Lower leg skin (tissue), 4 donors: ENCODE results near the gene SLC43A2. TPM values are rescaled to one million over a fixed set of nuclear protein-coding genes. Genes with fewer than 3 reads are reported as not detected.
"Not testable (repeated sequence)": the region's sequence is repeated elsewhere in the genome, so short reads cannot be mapped to it uniquely, and the experiment has no call there.

ENCODE experiments used
- DNase-seq, 2 donors: peaks; one replicate each; pipeline ENCODE4 v3.0.0-alpha.2; 2019; ENCODE audit warnings: low spot score in 2 of 2
- H3K4me3 ChIP-seq: fragments of 200-600 bp; sonication (generic); 2 replicates; pipeline ENCODE4 v1.5.1; 2017; ENCODE audit warnings: mild to moderate bottlenecking, low read depth; ENCODE audit not compliant: poor library complexity, severe bottlenecking
- POLR2A ChIP-seq, 2 donors: fragments of 450-650 bp; IDR thresholded peaks; one replicate each; pipeline ENCODE4 v1.6.1; 2016 to 2017; ENCODE audit warnings: antibody characterized with exemption in 2 of 2, mild to moderate bottlenecking in 1 of 2, moderate library complexity in 1 of 2
- WGBS, 2 donors: methylation state at CpG; one replicate each; pipeline ENCODE4 v1.1.5; 2018; 5-methylcytosine and 5-hydroxymethylcytosine counted together
- intact Hi-C: fragments of 100-400 bp; cut with DNase I; formaldehyde crosslinking; loops from one replicate; pipeline ENCODE4 v1.15.0; 2023; ENCODE audit warnings: low total_unique reads
- total RNA-seq, 4 donors: library from RNA; depleted of rRNA; stranded (reverse); fragments of >200 nt; gene quantifications; one replicate each; pipeline ENCODE4 v1.1.0, GENCODE V29; 2016
- TF ChIP-seq, protein P1 (sequence below), 3 donors: fragments of 450-650 bp; IDR thresholded peaks; one replicate each; pipeline ENCODE4 v1.5.1; 2016; ENCODE audit warnings: antibody characterized with exemption in 3 of 3, mild to moderate bottlenecking in 3 of 3, moderate library complexity in 2 of 3

The SLC43A2 gene
- total RNA-seq: 10 to 100 TPM in 2 of 4 donors, 1 to 10 TPM in 2; 5.6 to 14.5 (median 9.6) TPM

DNA sequence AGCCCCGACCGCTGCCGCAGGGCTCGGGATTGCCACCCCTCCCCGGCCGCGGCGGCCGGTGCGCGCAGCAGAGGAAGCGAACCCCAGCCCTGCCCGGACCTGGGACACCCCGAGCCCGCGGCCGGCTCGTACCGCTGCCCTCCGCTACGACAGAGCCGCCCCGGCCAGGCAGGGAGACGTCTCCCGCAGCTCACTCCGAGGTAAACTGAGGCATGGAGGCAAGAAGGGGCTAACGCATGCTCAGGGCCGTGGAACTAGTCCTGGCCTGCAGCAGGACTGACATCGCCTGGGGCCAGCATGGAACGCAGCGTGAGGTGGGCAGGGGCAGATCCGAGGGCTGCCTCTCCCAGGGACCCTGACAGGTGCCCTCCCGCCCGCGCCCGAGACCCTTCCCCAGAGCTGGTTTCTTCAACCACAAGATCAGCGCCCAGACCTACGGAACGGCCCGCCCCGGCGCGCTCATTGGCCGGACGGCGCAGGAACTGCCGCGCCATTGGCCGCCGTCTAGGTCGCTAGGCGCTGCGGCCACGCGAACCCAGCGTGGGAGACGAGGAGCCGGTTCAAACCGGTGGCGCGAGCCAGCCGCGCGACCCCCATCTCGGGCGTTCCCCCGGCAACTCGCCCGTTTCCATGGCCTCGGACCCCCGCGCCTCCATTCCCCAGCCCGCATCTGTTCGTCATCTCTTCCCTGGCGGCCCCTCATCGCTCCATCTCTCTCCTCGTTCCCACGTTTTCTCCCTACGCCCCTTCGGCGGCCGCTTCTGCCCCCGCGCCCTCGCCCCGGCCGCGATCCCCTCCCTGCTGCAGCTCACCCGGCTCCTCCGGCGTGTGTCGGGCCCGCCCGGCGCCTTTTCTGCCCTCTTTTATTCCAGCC lies at the start of gene SLC43A2:
Gene SLC43A2, minus strand, starts transcription at position 853 of the 874 bp plus-strand sequence. CDS start 960 bp downstream, outside the sequence.
- peak within 1 kb of the TSS; percentile 57 for H3K4me3 ChIP-seq
- 1% methylated on average over 50 to 81 of the region's 95 CpGs for WGBS, 2 donors
- TF ChIP-seq, protein P1, sequence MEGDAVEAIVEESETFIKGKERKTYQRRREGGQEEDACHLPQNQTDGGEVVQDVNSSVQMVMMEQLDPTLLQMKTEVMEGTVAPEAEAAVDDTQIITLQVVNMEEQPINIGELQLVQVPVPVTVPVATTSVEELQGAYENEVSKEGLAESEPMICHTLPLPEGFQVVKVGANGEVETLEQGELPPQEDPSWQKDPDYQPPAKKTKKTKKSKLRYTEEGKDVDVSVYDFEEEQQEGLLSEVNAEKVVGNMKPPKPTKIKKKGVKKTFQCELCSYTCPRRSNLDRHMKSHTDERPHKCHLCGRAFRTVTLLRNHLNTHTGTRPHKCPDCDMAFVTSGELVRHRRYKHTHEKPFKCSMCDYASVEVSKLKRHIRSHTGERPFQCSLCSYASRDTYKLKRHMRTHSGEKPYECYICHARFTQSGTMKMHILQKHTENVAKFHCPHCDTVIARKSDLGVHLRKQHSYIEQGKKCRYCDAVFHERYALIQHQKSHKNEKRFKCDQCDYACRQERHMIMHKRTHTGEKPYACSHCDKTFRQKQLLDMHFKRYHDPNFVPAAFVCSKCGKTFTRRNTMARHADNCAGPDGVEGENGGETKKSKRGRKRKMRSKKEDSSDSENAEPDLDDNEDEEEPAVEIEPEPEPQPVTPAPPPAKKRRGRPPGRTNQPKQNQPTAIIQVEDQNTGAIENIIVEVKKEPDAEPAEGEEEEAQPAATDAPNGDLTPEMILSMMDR (IDR thresholded peaks at IDR 0.05): no peak
- TF ChIP-seq POLR2A (IDR thresholded peaks at IDR 0.05): no peak
- intact Hi-C loops: loop anchor here (10.0 kb wide), 1 partner anchor 263 kb away; no protein-coding TSS in a partner anchor
- peak; percentile 69 to 97 for DNase-seq

DNA sequence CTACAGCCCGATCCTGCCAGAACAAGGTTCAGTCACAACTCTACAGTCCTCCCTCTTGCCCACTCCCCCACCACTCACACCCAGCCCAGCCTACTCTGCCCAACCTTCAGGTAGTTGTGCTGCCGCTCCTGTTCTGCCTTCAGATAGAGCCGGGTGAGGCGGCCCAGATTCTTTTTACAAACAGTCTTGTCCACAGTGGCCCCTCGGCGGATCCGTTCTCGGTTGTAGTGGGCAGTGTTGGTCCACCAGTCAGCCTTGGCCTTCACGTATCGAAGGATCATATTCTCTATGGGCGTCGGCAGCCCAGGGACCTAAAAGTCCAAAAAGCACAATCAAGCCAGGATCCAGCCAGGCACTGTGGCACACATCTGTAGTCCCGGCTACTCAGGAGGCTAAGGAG lies 47.8 kb upstream of the SLC43A2 start:
- no peak overlapping the region for H3K4me3 ChIP-seq
- intact Hi-C loops: no loop called here
- WGBS, 2 donors: 93% methylated on average over 13 of the region's 13 CpGs
- DNase-seq: no peak
- TF ChIP-seq POLR2A (IDR thresholded peaks at IDR 0.05): no peak
- TF ChIP-seq, protein P1 (IDR thresholded peaks at IDR 0.05): no peak

DNA sequence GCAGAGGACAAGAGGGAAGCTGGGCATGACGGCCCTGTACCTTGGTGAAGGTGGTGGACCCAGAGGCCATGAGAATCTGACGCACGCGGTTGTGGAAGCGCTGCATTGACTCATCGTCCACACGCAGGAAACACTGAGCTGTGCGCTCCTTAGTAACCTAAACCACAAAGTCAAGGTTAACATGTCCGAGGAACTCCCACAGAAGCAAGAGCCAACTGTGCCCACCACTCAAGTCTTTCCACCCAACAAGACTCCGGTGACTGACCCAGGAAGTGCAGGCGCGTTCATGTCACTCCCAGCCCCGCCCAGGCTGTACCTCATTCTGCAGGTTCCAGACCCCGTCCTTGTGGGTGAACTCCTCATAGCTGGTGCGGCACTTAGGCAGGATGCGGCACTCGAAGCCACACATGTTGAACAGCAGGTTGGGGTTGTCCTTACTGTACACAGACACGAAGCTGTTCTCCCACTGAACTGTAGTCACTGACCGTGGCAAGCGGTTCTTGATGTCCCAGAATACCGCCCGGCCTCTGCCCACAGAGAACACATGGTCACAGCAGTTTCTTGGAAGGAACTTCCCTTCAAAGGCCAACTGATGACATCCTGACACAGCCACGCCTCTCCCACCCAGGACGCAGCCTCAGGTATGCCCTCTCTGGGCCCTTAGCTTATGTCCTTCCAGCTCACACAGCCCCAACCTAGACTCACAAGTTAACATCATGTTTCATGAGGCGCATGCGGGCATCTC lies 44.6 kb upstream of the SLC43A2 start:
- no peak for DNase-seq
- TF ChIP-seq POLR2A (IDR thresholded peaks at IDR 0.05): no peak
- intact Hi-C loops: no loop called here
- WGBS, 2 donors: 82 to 86% methylated on average over 26 of the region's 26 CpGs
- no peak overlapping the region for H3K4me3 ChIP-seq

DNA sequence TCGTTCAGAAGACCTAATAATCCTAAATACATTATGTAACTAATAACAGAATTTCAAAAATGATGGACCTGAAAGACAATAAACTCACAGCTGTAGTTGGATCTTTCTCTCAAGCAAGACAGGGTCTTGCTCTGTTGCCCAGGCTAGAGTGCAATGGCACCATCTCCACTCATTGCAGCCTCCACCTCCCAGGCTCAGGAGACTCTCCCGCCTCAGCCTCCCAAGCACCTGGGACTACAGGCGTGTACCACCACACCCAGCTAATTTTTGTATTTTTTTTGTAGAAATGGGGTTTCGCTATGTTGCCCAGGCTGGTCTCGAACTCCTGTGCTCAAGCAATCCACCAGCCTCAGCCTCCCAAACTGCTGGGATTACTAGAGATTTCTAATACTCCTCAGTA lies 35.3 kb upstream of the SLC43A2 start:
- H3K4me3 ChIP-seq, DNase-seq, intact Hi-C loops: not testable (repeated sequence)
- 93 to 95% methylated on average over 5 of the region's 5 CpGs for WGBS, 2 donors

- DNase-seq: no peak
- intact Hi-C loops: no loop called here
- 91 to 94% methylated on average over 12 of the region's 12 CpGs for WGBS, 2 donors
- no peak for TF ChIP-seq POLR2A (IDR thresholded peaks at IDR 0.05)
- TF ChIP-seq, protein P1 (IDR thresholded peaks at IDR 0.05): no peak
- no peak overlapping the region for H3K4me3 ChIP-seq
Measured at GRCh38 chr17:1661045-1661444, 32.4 kb upstream of the SLC43A2 start.

GRCh38 chr17:1658100-1658499 lies 29.5 kb upstream of the SLC43A2 start:
- TF ChIP-seq, protein P1 (IDR thresholded peaks at IDR 0.05): no peak
- no peak for TF ChIP-seq POLR2A (IDR thresholded peaks at IDR 0.05)
- intact Hi-C loops: no loop called here
- H3K4me3 ChIP-seq: no peak overlapping the region
- no peak for DNase-seq
- WGBS, 2 donors: 93 to 95% methylated on average over 9 of the region's 9 CpGs
